HG03342 (cell line): ENCODE data around the gene CYP17A1.

ENCODE experiments used
- ATAC-seq: cut with Tn5 transposase; IDR thresholded peaks from one replicate; pipeline ENCODE4 v1.9.1; 2021; ENCODE audit warnings: mild to moderate bottlenecking, moderate library complexity; ENCODE audit not compliant: unreplicated experiment

Gene CYP17A1

GRCh38 chr10:102811346-102811745, 25.9 kb downstream of the CYP17A1 start:
- ATAC-seq: no peak

DNA sequence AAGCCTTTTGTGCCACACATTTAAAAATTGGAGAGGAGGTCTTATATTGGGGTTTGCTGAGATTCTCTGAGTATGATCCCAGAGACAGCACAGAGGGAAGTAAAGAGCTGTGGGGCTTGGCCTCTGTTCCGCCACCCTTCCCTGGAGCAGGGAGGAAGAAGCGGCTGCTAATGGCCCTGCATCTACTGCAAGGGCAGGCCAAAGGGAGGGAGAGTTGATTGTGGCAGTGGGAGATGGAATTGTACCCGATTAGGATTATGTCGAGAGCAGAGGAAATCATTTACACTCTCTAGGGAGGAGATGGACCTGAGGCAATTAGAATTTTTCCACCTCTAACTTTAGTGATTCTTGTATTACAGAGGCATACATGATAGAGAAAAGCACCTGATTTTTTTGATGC, 28.8 kb downstream of the CYP17A1 start:
- ATAC-seq: no peak

DNA sequence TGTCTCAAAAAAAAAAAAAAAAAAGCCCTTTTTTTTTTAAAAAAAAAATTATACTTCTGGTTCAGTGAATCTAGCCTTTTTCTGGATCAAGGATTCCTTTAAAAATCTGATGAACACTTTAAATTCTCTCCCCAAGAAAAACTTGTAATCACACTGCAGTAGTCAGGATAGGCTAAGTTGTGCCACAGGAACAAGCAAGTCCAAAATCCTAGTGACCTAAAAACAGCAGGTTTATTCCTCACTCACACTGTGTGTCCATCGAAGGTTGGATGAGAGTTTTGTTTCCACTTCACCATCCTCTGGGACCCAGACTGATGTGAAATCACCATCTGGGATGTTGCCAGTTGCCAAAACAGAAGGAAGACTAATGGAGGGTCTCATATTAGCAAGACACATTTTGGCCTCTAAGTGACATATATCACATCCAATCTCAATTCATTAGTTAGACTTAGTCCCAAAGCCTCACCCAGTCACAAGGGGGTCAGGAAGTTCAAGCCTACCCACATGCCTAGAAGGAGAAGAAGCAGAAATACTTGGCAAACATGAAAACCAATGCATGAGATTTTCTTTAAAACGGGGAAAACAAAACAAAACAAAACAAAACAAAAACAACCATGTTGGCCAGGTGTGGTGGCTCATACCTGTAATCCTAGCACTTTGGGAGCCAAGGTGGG, 32.7 kb downstream of the CYP17A1 start:
- ATAC-seq: no peak

DNA sequence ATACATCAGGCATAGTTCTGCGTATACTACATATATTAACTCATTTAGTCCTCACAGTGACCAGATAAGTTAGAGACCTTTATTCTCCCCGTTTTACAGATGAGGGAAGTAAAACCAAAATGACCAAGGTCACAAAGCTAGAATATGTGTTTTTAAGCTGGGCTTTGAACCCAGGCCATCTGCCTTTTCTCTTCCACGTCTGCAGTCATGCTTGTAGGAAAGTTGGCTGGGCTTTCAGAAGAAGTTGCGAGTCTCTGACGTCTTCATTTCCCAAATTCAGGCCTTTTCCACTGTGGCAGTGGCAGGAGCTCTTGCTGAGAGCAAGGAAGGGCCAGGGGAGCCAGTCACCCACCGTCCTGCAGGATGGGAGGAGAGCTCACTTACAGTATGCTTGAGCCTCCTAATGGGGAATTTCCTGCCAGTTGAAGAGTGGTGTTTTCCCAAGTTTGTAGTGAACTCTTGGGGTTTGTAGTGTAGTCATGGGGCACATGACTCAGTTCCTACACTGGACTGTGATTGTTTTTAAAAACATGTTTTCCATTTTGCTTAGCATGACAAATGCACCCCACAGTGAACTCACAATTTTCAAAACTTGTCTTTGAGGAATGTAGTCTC, 34.2 kb downstream of the CYP17A1 start:
- ATAC-seq: no peak

DNA sequence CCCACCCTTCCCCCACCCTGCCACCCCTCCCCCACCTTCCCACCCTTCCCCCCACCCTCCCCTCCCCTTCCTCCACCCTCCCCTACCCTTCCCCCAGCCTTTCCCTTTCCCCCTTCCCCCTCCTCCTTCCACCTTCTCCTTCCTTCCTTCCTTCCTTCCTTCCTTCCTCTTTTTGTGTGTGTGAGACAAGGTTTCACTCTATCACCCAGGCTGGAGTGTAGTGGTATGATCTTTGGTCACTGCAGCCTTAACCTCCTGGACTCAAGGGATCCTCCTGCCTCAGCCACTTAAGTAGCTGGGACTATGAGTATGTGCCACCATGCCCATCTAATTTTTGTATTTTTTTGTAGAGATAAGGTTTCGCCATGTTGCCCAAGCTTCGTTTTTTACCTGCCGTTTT, 35.2 kb downstream of the CYP17A1 start:
- ATAC-seq: no peak

DNA sequence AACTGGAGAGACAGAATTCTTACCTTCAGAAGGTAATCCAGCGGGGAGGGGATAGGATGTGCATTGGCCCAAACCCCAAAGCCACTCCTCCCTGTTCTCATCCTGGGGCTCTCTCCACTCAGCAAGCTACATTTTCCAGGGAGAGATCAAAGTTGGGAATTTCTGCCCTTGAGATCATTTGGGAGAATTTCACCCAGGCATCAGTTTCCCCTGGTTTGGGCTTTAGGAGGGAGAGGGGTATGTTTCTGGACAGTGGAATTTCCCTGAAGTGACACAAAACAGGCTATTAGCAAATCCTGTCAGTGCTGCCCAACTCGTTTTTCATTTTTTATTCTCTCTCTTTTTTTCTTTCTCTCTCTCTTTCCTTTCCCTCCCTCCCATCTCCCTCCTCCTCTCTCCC, 35.7 kb downstream of the CYP17A1 start:
- no peak for ATAC-seq

GRCh38 chr10:102800611-102801335, 36.4 kb downstream of the CYP17A1 start:
- no peak for ATAC-seq

DNA sequence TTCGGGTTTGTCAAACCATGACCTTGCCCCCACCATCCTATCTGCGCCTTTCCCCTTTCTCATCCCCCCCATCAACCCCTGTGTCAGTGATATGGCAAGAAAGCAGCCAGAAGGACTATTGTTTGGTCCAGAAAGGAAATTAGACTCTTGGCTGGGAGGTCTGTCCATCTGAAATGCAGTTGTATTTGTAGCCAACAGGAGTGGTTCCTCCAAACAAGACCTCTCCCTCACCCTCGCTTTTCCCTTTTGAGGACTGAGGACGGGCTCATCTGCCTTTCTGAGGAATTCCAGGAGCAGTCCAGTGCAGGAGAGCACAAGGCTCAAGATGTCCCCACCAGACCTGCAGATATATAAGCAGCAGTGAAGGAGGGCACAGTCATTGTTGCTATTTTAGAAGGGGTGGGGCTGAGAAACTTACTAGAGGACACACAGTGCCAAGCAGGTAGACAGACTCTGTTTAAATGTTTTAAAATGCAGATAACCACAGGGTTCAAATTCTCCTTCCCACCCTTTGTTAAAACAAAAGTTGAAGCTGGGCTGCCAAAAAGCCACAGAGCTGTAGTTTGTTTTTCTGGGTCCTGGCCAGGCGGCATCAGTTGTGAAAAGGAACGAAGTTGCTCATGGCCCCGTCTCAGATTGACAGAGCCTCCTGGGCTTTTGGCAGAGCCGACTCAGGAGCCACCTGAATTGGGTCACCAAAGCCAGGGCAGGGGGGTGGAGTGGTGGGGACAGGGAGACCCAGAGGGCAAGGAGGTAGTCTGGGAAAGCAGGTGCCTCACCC, 37.3 kb downstream of the CYP17A1 start:
- ATAC-seq: no peak

DNA sequence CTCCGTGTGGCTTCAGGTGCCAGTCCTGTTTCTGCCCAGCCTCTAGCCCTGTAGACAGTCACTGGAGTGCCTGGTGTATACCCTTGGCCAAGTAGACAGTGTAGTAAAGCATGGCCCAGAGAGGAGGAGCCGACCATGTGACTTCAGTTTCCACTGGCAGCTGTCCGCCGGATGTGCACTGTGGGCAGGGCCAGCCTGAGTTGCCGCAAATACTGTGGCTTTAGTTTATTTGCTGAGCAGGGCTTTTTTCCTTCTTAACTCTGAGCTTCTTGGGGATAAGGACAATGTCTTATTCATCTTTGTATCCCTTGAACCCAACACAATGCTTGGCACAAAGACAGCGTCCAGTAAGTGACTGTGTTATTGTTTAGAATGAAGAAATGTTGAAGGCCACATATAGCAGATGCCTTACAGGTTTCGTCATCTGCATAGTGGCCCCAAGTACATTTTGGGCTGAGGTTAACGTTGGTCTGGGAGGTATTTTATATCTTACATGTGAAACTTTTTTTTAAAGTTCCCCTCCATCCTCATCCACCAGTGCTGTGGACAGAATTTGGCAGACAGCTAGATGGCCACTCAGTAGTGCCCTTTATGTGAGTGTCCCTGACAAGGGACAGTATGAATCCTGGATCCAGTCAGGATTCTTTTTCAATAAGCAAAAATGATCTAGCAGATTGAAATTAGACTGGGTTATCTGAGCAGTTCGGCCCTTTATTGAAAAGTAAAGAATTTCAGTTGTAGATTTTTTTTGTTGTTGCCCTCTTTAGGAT, 40.6 kb downstream of the CYP17A1 start:
- ATAC-seq: peak; percentile 94

DNA sequence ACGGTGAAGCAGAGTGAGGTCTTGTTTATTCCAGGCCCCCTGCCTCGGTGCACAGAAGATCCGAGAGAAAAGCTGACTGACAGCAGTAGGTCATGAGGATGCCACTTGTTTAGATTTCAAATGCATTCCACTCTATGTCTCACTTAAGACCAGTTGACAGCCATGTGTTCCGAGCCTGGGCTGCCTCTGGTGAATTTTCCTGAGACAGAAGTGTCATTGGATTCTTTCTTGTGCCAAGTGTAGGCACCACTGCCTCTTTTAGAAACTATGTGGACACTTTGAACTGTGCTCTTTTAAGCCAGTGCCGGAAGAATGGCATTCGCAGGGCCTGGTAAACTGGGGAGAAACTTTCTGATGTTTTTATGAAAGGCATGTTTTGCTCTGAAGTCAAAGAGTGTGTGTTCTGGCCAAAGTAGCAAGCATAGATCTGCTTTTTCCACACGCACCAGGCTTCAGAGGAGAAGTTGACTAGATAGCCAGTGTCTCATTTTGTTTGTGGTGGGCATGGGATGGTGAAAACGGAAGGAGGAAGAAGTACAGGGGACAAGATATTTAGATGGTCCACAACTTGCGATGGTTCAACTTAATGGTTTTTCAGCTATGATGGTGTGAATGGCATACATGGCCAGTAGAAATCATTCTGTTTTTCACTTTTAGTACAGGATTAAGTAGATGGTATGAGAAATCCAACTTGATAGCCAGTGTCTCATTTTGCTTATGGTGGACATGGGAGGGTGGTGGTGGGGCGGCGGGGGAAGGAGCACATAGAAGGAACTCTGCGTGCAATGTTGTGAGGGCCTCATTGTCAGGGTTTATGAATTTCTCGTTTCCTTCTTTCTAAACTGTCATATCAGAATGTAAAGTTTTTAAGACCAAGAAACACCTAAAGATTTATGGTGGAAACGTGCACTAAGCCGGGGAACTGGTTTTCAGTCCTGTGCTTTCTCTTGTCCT, 41.5 kb downstream of the CYP17A1 start:
- peak; percentile 15 for ATAC-seq

DNA sequence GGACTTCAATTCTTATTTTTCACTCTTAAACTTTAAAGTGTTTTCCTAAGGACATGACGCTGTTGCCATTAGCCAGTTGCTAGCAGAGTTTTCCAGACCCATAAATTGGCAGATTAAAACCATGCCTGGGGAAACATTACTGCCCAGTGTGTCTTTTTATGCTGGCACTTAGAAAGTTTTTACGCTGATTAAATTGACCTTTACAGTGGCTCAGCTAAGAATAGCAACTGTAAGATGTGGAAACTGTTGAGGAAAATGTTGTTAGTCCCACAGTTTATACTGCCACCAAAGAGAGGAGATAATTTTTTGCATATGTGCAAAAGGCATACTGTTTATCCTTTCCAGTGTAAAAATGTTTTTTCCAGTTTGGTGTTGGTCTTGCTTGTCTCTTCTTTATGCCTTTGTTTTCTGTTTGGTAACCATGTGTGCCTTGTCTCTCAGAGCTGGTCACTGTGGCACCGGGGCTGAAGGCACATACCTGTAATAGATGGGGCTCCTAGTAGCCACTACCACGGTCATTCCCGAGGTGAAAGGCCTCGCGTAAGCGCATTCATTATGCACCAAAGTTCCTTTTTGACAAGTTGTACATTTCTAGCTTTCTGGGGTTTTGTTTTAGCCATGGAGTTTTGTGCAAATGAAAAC, 45.3 kb downstream of the CYP17A1 start:
- ATAC-seq: no peak

GRCh38 chr10:102785818-102786217, 51.4 kb downstream of the CYP17A1 start:
- ATAC-seq: no peak

DNA sequence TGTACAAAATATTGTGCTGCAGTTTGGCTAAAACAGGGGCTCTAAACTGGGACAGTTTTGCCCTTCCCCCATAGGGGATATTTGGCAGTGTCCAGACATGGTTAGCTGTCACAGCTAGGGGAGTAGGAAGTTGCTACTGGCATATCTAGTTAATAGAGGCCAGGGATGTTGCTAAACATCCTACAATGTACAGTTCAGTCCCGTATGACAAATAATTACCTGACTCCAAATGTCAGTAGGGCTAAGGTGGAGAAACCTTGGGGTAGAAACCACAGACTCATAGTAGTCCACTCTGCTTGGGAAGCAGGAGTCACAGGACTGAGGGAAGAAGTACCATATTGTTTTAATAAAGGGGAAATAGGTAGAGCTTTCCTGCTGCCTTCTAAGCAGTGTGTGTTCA, 53.6 kb downstream of the CYP17A1 start:
- no peak for ATAC-seq

- ATAC-seq: no peak
Observed at GRCh38 chr10:102782673-102783551, 54.3 kb downstream of the CYP17A1 start.

DNA sequence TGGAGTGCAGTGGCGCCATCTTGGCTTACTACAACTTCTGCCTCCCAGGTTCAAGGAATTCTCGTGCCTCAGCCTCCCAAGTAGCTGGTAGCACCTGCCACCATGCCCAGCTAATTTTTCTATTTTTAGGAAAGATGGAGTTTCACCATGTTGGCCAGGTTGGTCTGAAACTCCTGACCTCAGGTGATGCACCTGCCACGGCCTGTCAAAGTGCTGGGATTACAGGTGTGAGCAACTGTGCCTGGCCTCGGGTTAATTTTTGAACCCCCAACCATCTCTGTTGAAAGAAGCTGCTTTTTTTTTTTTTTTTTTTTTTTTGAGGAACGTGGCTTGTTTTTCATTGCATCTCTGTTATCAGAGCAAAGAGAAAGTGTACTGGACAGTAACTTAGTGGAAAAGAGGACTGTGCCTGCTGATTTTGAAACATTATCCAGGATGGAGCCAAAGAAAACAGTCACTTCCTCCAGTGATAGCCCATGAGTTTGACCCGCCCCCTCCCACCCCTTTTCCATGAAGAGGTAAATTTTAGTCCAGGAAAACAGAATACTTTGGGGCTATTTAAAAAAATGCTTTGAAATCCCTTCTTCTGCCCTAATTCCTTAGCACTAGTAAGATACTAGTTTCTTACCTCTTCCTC, 55.2 kb downstream of the CYP17A1 start:
- no peak for ATAC-seq

DNA sequence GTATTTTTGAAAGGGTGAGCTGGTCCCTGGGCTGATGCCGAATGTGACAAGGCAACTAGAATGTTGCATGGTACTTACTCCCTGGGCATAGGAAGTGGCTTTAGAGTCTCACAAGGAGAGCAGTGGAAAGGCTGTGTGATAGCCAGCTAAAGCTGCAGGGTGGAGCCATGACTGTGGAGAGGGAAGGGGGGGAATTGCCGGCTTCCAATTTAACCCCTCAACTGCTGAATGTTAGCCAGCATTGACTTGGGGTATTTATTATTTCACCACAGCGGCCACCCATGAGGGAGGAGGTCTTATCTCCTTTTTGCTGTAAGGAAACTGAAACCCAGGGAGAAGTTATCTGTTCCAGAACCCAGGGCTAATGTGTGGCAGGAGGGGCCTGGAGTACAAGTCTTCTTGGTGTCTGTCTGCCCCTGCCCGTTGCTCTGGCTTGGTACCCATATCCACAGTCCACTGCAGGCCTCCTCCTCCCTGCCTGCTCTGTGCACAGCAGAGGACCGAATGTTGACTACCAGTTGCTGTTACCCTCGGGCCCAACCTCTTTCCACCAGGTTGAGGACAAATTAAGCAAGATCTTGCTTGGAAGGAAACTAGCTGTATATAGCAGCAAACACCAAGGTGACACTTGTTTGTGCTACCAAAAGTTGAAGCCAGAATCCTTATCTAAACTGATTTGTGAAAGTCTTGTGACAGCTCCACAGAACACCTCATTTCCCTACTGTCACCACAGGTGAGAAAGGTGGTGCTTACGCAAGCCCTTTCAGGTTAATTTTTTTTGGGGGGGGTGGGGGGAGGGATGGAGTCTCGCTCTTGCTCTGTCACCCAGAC, 55.9 kb downstream of the CYP17A1 start:
- no peak for ATAC-seq
